Right ventricle myocardium inferior (tissue), 1 donor: ENCODE measurements around the gene TRIB2. TPM values are rescaled to one million over a fixed set of nuclear protein-coding genes. Genes with fewer than 3 reads are reported as not detected.

Experiments used
- ATAC-seq: fragments of 200-7000 bp; cut with Tn5 transposase; one replicate; pipeline ENCODE4 v1.9.1; 2020; ENCODE audit warnings: mild to moderate bottlenecking, moderate library complexity
- DNase-seq: peaks from one replicate; pipeline ENCODE4 v3.0.0; 2021; ENCODE audit errors: missing footprints
- intact Hi-C: fragments of 100-400 bp; cut with DNase I; formaldehyde crosslinking; loops from one replicate; pipeline ENCODE4 v1.11.0; 2022
- total RNA-seq: library from RNA; stranded (reverse); fragmentation: NEBNext Ultra II Directional; extraction: Animal tissue kit (Norgen Biotek cat#: 25700); gene quantifications from one replicate; pipeline ENCODE4 v1.2.1, GENCODE V29; 2021
- donor health status: DM: no; HTN: yes; CAD: no; lungs with severe emphysema.

Gene TRIB2
- total RNA-seq, 1 donor from 2014 or later: 33.4 TPM

DNA sequence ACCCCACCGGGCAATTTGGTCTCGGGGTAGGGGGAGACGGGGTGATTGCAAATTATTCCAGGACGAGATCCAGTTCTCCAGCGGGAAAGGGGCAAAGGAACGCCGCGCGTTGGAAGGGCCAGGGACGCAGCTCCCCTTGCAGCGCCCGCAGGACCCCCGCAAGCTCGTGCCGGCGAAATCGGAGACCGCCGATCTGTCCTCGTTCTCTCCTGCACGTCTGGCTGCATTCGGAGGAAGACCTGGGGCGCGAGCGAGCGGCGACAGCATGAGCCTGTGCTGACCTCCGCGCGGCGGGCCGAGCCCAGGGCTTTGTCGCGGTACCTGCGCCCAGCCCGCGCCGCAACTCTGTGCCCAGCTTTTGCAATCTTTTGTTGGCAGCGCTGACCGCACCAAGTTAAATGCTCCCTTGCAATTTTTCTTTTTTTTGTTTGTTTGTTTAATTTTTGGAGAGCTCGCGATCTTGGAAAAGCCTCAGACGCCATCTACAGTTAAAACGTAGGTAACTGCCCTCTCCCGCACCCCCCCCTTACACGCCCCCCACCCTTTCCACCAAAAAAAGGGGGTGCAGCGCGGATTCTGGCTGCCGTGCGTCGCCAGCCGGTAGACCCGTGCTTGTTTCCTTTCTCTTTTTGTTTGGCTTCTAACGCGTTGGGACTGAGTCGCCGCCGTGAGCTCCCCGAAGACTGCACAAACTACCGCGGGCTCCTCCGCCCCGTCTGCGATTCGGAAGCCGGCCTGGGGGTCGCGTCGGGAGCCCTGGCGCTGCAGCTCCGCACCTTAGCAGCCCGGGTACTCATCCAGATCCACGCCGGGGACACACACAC is 667 bp downstream of the TRIB2 start:
- intact Hi-C loops: loop anchor here (1.0 to 10.0 kb wide), 7 partner anchors 101 to 763 kb away; no protein-coding TSS in a partner anchor
- ATAC-seq (peak; percentile 40), DNase-seq (peak; percentile 79)

DNA sequence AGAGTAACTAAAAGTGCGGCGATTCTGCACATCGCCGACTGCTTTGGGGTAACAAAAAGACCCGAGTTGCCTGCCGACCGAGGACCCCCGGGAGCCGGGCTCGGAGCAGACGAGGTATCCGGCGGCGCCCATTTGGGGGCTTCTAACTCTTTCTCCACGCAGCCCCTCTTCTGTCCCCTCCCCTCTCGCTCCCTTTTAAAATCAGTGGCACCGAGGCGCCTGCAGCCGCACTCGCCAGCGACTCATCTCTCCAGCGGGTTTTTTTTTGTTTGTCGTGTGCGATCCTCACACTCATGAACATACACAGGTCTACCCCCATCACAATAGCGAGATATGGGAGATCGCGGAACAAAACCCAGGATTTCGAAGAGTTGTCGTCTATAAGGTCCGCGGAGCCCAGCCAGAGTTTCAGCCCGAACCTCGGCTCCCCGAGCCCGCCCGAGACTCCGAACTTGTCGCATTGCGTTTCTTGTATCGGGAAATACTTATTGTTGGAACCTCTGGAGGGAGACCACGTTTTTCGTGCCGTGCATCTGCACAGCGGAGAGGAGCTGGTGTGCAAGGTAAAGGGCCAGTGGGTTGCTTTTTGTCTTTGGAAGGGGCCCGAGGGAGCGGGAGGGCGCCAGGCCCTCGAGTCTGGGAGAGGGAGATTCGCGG is 1.4 kb downstream of the TRIB2 start:
- intact Hi-C loops: loop anchor here (2.0 to 10.0 kb wide), 5 partner anchors 167 to 763 kb away; no protein-coding TSS in a partner anchor
- DNase-seq (peak; percentile 72), ATAC-seq (no peak)

DNA sequence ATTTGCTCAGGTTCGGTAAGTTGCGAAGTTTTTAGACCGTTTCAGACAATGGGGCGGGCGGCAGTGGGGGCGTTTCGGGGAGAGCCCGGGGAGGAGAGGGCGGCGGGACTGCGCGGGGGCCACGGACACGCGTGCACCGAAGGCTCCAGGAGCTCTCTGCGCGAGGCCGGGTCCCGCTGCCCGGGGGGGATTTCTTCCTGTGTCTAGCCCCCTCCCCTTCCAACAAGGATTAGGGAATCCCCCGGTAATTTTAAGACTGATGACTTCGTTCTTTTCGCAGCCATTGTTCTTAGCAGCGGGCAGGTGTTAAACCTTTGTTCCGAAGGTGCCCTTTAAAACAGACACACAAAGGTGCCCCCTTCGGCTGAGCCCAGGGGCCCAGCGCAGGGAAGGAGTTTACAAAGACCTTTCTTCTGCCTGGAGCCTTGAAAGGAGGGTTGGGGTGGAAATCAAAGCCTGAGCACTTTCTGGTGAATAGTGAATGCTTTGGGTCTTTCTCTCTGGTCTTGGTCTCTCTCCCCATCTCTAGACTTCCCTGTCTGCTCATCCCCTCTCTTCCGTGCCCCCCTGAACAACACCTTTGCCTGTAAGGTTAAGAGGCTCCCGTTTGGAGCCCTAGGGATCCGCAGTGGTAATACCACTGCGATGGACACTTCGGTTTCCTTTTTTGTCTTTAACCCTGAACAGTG is 2.1 kb downstream of the TRIB2 start:
- ATAC-seq (no peak), DNase-seq (no peak)
- intact Hi-C loops: loop anchor here (1.0 to 10.0 kb wide), 6 partner anchors 166 to 764 kb away; no protein-coding TSS in a partner anchor

DNA sequence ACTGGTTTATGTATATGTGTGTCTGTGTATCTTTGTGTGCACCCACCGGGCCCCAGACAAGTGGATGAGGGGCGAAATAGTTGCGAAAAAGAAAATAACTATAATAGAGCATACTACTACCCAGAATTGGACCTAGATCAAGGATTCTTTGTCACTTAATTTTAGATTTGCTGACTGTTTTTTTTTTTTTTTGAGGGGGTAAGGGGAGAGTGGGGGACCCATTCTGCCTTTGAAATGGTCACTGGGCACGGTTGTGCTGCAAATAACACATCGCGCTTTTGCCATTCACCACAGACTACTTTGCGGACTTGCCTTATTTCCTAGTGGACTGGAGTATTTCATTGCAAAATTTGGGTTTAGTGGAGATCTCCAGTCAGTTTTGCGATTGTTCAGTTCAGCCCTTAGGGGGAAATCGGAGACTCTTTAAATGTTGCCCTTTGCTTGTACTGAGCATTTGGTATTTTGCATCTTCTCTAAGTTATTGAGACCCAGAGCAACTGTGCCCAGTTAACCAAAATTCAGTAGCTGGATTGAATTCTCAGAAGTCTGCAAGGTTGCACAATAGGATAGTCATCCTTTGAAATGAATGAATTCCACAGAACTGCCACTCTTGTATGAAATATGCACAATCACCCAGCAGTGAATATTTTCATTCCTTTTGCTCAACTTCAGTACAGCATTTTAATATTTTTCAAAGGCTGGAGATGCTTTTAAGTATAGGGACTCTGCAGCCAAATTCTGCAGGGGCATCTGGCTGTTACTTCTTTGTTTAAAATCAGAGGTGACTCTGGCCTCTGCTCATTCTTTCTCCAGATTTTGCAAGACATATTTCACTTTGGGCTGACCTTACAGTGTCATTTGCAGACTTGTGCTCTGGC is 2.9 kb downstream of the TRIB2 start:
- intact Hi-C loops: loop anchor here (1.0 to 10.0 kb wide), 7 partner anchors 89 to 765 kb away; no protein-coding TSS in a partner anchor
- DNase-seq: no peak
- no peak for ATAC-seq

DNA sequence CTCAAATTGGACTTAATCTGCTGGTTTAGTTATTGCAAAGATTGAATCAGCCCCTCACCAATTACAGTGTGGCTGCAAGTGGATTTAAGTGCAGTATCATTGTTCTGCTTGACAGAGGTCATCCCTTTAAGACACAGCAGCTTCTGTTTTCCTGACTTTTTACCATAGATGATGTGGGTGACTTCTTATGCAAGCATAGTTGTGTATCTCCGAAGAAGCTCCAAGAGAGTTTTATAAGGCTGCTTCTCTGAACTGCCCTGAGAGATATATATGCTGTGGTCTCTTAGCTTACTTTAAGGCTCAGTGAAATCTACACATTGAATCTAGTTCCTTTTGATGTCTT is 3.5 kb downstream of the TRIB2 start:
- ATAC-seq: no peak
- intact Hi-C loops: loop anchor here (2.0 kb wide), 1 partner anchor 89 kb away; no protein-coding TSS in a partner anchor
- no peak for DNase-seq

DNA sequence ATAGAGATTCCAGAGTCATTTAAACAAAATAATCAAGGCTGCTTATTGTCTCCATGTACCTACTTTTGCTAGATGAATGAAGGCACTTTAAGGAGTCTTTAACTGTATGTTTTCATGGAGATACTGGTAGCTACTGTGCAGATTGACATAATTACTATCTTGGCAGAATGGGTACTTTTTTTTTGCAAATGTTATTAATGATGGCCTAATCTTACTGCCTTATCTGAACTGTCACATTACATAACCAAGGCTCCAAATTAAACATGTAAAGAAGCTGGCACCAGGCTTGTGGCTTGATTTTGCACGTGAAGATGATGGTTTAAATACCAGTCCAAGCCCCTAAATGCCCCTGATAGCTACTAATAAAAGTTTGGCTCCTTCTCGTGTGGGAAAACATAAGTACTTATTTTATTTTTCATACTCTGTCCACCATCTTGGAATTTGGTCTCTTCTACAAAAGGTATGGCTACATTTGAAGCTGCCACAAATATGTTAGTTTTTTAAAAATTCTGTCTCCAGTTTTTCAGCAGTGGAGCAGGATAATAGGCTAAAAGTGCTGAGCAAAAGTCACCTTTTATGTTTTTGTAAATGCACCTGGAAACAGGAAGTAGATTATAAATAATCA is 4.1 kb downstream of the TRIB2 start:
- ATAC-seq (no peak), DNase-seq (no peak)
- intact Hi-C loops: loop anchor here (2.0 kb wide), 1 partner anchor 88 kb away; no protein-coding TSS in a partner anchor

DNA sequence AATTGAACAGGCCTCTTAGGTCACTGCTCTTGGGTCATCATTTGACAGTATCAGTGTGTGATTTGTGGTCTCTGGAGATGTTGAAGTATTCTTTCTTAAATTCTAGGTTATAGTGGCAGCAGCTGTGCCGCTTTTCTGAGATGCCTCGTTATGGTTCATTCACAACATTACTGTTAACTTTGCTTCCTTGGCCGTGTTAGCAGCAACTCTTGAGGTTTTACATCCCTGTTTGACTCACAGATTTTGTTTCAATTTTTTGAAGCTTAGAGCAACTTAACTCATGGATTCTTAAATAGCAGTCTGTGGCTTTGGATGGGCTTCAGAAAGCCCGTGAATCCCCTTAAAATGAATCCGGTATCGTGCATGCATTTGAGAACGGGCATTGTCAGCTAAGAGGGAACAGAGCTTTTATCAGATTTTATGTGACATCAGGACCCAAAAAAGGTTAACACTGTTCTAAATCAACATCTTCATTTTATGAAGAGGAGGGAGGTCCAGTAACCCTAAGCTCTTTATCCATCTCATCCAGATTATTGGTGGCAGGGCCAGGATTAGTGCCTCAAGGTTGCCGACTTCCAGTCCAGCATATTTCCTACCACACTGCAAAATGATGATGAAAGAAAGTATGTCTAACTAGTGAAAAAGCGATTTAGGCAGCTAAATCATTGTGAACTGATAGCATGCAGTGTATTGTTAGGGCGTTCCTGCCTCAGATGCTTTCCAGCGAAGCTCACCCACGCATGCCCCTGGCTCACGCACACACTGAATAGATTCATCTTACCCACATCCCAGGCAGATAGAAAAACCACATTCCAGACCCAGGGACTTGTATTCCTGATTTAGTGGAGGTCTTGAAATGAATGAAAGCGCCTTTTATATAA is 5.1 kb downstream of the TRIB2 start:
- no peak for DNase-seq
- ATAC-seq: no peak
- intact Hi-C loops: loop anchor here (2.0 kb wide), 1 partner anchor 87 kb away; no protein-coding TSS in a partner anchor

DNA sequence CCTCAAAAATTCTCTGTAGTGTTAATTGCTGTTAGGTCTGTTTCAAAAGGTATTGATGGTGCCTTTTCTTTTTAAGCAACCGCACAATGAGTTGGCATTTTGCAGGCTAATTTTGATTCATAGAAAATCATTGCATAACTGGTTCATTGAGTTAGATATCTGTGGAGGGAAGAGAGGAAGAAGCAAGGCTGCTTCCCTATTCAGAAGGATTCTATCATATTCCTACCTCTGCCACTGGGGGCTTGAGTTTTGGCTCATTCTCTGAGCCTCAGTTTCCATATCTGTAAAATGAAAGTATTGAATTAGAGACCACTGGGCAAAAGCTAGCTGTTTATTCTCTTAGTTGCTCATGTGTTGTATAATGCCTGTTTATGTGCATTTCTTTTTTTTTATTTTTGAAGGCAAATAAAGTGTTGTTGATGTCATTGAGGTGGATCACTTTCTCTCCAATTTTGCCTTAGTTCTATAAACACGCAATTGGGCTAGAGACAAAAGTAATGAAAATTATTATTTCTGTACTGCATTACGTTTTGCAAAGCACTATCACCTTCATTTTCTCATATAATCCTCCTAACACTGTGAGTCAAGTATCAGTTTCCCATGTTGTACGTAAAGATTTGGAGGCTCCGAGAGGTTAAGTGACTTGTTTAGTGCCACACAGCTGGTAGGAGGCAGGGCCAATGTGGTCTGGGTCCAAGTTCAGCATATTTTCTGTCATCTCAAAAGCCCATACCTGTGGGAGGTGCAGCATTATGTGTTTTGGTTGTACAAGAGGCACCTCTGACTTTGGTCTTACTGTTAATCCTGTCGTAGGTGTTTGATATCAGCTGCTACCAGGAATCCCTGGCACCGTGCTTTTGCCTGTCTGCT is 5.9 kb downstream of the TRIB2 start:
- intact Hi-C loops: no loop called here
- ATAC-seq (no peak), DNase-seq (no peak)

DNA sequence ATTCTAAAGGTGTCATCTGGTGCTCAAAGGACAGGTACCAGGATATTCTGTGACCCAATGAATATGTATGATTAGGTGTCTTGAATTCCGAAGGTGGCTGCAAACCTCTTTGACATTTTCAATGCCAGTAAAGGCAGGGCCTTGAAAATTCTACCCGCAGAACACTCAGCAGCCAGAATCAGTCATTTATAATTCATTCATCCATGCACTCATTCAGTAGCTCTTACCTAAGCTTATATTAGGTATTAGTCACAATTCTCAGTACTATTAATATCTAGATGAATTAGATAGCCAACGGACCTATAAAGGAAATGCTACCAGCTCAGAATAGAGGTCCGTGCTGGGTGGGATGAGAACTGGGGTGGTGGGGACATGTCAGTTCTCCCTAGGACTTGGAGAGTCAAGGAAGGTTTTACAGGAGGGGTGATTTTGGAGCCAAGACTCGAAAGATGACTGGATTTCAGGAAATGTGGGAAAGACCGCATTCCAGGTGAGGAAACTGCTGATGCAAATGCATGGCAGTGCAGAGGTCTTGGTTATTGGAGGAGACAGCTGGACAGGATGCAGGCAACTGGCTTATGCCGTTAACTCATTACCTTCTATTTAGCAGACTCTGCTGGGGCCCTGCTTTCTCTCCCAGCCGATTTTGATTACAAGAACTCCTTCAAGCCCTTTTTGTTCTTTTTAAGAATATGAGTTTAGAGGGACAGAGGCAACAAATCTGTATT is 7.2 kb downstream of the TRIB2 start:
- no peak for ATAC-seq
- intact Hi-C loops: no loop called here
- no peak for DNase-seq

DNA sequence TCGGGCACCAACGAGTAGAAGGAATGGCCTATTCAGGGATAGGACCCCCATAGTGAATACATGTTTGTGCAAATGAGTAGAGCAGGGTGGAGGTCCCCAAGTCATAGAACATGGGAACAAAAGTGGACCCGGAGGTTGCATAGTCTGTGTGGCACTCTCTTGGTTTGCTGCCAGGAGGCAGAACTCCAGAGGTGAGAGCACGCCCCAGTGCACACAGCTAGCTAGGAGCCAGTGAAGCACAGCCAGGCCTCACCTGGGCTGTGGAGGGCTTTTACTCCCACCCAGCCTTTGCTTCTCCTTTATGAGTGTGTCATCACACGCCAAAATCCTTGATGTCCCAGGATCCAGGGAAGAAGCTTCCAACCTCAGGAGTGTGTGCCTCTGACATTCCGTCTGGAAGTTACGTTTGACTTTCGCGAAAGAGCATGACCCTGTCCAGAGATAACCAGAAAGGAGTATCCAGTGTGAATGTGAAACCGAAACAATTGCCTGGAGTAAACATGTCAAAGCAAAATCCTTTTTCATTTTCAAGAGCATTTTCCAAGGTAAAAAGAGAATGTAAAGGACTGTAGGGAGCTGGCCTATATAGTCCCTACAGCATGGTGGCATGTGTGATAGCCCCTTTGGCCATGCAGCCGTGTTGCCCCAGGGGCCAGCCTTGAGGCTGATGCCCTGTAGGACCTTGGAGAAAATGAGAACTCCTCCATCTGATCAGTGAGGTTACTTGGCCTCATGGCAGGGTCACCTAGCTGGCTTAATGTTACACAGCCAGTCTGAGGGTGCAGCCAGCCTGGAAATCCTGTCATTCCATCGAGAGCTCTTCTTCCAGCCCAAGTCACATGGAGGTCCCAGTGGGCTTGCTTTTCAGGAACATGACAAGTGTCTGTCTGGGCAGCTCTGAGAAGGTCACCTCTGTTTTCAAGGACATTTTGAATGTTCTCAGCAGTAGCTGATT is 8.8 kb downstream of the TRIB2 start:
- ATAC-seq: peak; percentile 46
- intact Hi-C loops: no loop called here
- DNase-seq: no peak

DNA sequence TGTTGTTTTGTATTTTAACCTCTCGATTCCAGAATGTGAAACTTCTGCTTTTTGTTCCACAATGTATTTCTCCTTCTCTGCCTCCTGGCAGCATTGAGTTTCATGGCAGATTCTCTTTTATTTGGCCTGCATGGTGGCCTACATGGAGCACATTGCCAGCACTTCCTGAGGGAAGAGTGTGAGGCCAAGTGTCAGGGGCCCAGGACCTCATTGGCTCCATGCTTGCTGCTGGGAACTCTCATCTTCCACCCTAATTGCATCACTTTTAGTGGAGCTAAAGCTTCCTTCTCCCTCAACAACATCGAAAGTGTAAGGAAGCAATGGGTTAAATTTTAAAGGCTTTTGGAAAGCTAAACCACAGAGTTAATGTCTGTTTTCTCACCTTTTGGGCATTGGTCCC is 9.5 kb downstream of the TRIB2 start:
- DNase-seq (no peak), ATAC-seq (no peak)
- intact Hi-C loops: no loop called here

DNA sequence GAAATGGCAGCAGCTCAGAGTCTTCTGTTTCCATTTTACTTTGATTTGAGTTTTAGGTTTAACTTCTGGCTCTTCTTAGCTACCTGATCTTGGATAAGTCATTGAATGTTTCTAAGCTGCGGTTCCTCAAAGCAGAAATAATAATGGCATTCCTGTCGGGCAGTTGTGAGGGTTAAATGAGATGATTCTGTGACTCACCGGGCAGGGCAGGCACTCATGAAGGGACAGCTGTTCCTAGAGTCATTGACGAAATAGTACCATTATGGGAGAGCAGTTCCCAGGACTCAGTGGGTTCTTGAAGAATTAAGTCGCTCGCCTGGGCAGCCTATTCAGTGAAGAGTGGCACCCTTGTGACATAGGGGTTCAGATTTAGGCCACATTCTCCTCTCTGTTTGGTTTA is 10.3 kb downstream of the TRIB2 start:
- intact Hi-C loops: no loop called here
- DNase-seq: no peak
- no peak for ATAC-seq

DNA sequence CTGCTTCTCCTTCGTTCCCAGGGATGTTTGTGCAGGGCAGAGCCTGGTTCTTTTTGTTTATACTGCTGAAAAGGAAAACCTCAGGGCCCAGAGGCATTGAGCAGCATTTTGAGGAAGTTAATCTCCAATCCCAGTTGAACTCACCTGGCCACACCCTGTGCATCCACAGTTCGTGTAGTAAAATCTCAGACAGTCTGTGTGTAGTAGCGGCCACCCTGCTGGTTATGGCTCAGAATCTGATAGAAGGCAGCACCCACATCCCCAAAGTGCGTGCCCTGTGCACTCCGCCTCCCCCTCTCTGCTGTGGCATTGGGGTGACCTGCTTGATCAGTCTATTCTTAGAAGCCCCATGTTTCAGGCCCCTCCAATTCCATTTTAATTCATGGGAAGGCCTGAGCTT is 10.9 kb downstream of the TRIB2 start:
- no peak for DNase-seq
- no peak for ATAC-seq
- intact Hi-C loops: no loop called here

DNA sequence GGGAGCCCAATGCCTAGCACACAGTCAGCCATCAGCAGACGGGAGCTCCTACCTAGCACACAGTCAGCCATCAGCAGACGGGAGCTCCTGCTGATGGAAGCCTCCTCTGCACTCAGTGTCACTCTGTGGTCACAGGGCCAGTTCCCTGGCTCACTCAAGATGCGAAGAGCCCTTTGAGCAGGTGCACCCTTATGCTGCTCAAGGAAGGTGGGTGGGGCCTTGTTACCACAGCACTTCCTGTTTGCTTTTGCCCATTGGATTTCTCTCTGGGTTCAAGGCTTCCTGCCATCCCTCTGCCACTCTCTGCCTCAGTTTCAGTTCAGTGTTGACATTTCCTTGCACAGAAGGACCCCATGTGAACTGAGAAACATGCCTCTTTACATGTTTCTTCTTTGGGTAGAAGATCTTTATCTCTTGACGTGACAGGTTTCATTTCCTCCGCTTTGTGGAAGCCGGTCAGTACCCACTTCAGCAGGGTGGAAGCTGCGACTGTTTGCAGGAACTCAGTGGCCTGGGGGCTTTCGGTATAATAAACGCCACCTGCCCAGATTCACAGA is 11.6 kb downstream of the TRIB2 start:
- ATAC-seq (no peak), DNase-seq (no peak)
- intact Hi-C loops: no loop called here
